Astrocyte of the spinal cord (primary cell): ENCODE results near the gene DHX40.

ENCODE experiments used
- DNase-seq: peaks from one replicate; pipeline ENCODE4 v3.0.0; 2011; ENCODE audit warnings: low read depth, low spot score
- H3K4me3 ChIP-seq: 2 replicates; pipeline ENCODE4 v1.5.1; 2011; ENCODE audit warnings: low read depth, mild to moderate bottlenecking, low read length, moderate library complexity
- CTCF ChIP-seq: IDR thresholded peaks from 2 replicates; pipeline ENCODE4 v1.5.1; 2012; ENCODE audit warnings: low read depth, mild to moderate bottlenecking, low read length, inconsistent platforms
- in situ Hi-C: cut with HindIII; loops from 2 replicates; pipeline ENCODE4 v1.10.0; 2017; ENCODE audit warnings: low sequenced_read_pairs

Gene DHX40

GRCh38 chr17:59627274-59627673, 61.9 kb downstream of the DHX40 start:
- in situ Hi-C loops = no loop called here
- TF ChIP-seq CTCF = no peak
- H3K4me3 ChIP-seq = no peak overlapping the region
- DNase-seq = no peak

GRCh38 chr17:59627770-59628171, 62.4 kb downstream of the DHX40 start:
- H3K4me3 ChIP-seq = no peak overlapping the region
- no peak for DNase-seq
- TF ChIP-seq CTCF = no peak
- in situ Hi-C loops = no loop called here

- in situ Hi-C loops = no loop called here
- no peak overlapping the region for H3K4me3 ChIP-seq
- no peak for DNase-seq
- TF ChIP-seq CTCF = no peak
These were observed 63.8 kb downstream of the DHX40 start for GRCh38 chr17:59629174-59629573.

GRCh38 chr17:59631276-59631675, 65.9 kb downstream of the DHX40 start:
- no peak overlapping the region for H3K4me3 ChIP-seq
- no peak for TF ChIP-seq CTCF
- DNase-seq = no peak
- in situ Hi-C loops = no loop called here

GRCh38 chr17:59632398-59632797, 67.0 kb downstream of the DHX40 start:
- TF ChIP-seq CTCF = no peak
- no peak for DNase-seq
- no peak overlapping the region for H3K4me3 ChIP-seq
- in situ Hi-C loops = no loop called here

- DNase-seq = no peak
- in situ Hi-C loops = no loop called here
- TF ChIP-seq CTCF = no peak
- no peak overlapping the region for H3K4me3 ChIP-seq
These were observed 68.4 kb downstream of the DHX40 start for GRCh38 chr17:59633658-59634359.
